NCI-H748 treated with DMSO at 0.1 percent for 48 hours (cell line): ENCODE data around the gene LAMA3.

Source experiments
- DNase-seq: peaks from one replicate; lab custom pipeline; 2025; lab: John Stamatoyannopoulos, UW

The LAMA3 gene

GRCh38 chr18:23669804-23670405 is 19.3 kb upstream of the LAMA3 start:
- no peak for DNase-seq

GRCh38 chr18:23671564-23671963 is 17.7 kb upstream of the LAMA3 start:
- no peak for DNase-seq

GRCh38 chr18:23673725-23674124 is 15.5 kb upstream of the LAMA3 start:
- DNase-seq: no peak

- no peak for DNase-seq
Measured at GRCh38 chr18:23675236-23675635, 14.0 kb upstream of the LAMA3 start.

GRCh38 chr18:23675896-23676295 is 13.4 kb upstream of the LAMA3 start:
- no peak for DNase-seq

GRCh38 chr18:23682045-23682444 is 7.2 kb upstream of the LAMA3 start:
- no peak for DNase-seq

GRCh38 chr18:23682472-23682871 is 6.8 kb upstream of the LAMA3 start:
- DNase-seq: no peak

GRCh38 chr18:23683155-23683554 is 6.1 kb upstream of the LAMA3 start:
- no peak for DNase-seq

- DNase-seq: no peak
Measured at GRCh38 chr18:23683671-23684070, 5.6 kb upstream of the LAMA3 start.

- no peak for DNase-seq
Measured at GRCh38 chr18:23684515-23685197, 4.6 kb upstream of the LAMA3 start.

GRCh38 chr18:23688528-23688927 is 725 bp upstream of the LAMA3 start:
- DNase-seq: no peak

- DNase-seq: no peak
Measured at GRCh38 chr18:23689616-23690504, 607 bp downstream of the LAMA3 start.

- no peak for DNase-seq
Measured at GRCh38 chr18:23690505-23691068, 1.3 kb downstream of the LAMA3 start.

GRCh38 chr18:23693846-23694245 is 4.6 kb downstream of the LAMA3 start:
- no peak for DNase-seq

GRCh38 chr18:23694637-23695430 is 5.6 kb downstream of the LAMA3 start:
- no peak for DNase-seq

- no peak for DNase-seq
Measured at GRCh38 chr18:23701017-23701416, 11.8 kb downstream of the LAMA3 start.

- no peak for DNase-seq
Measured at GRCh38 chr18:23701544-23702064, 12.4 kb downstream of the LAMA3 start.

- DNase-seq: no peak
Measured at GRCh38 chr18:23702606-23703005, 13.4 kb downstream of the LAMA3 start.

GRCh38 chr18:23703057-23703986 is 14.1 kb downstream of the LAMA3 start:
- DNase-seq: peak; percentile 35

GRCh38 chr18:23703987-23704384 is 14.7 kb downstream of the LAMA3 start:
- no peak for DNase-seq
